Thoracic aorta (tissue), 2 donors: ENCODE measurements around the gene ACY1. TPM values are rescaled to one million over a fixed set of nuclear protein-coding genes. Genes with fewer than 3 reads are reported as not detected.

Experiments
- ATAC-seq: fragments of 150-250 bp; one replicate; pipeline ENCODE4 v1.8.0; 2017; ENCODE audit warnings: low read depth; ENCODE audit not compliant: insufficient number of reproducible peaks, low FRiP score
- DNase-seq: peaks from one replicate; pipeline ENCODE4 v3.0.0-alpha.2; 2020; ENCODE audit warnings: low spot score
- H3K27ac ChIP-seq, 2 donors: fragments of 200-600 bp; sonication (generic); 1 replicate in 1 of 2; 2 replicates in 1 of 2; pipeline ENCODE4 v1.5.1; 2016; ENCODE audit warnings: mild to moderate bottlenecking in 2 of 2, moderate library complexity in 2 of 2
- H3K27me3 ChIP-seq: fragments of 200-600 bp; sonication (generic); replicated peaks from 2 replicates; pipeline ENCODE4 v1.6.0; 2016; ENCODE audit warnings: mild to moderate bottlenecking; ENCODE audit not compliant: insufficient read depth
- H3K36me3 ChIP-seq: fragments of 200-600 bp; sonication (generic); one replicate; pipeline ENCODE4 v1.5.1; 2016
- H3K4me1 ChIP-seq, 2 donors: fragments of 200-600 bp; sonication (generic); 1 replicate in 1 of 2; 2 replicates in 1 of 2; pipeline versions ENCODE4 v1.5.1 to v1.6.0; 2016; ENCODE audit warnings: low read depth in 2 of 2, mild to moderate bottlenecking in 1 of 2; ENCODE audit not compliant: control insufficient read depth in 1 of 2
- H3K4me3 ChIP-seq: fragments of 200-600 bp; sonication (generic); 2 replicates; pipeline ENCODE4 v1.5.1; 2016; ENCODE audit warnings: mild to moderate bottlenecking
- H3K9me3 ChIP-seq: fragments of 200-600 bp; sonication (generic); 2 replicates; pipeline ENCODE4 v1.5.1; 2016
- total RNA-seq, 2 donors: library from RNA; depleted of rRNA; stranded (reverse); fragments of >200 nt; gene quantifications; one replicate each; pipeline versions ENCODE4 v1.1.0 to v1.2.3, GENCODE V29; 2016
- TF ChIP-seq, protein P1 (sequence below): fragments of 200-600 bp; sonication (generic); IDR thresholded peaks from one replicate; pipeline ENCODE4 v1.5.1; 2019; ENCODE audit warnings: antibody characterized with exemption

Gene ACY1
- total RNA-seq, 2 donors from 2014 or later = 6.1 to 12.3 TPM

GRCh38 chr3:51970606-51971300, 12.6 kb upstream of the ACY1 start:
- no peaks in the 10 kb centered on the region for H3K36me3 ChIP-seq
- no peaks in the 10 kb centered on the region for H3K27me3 ChIP-seq
- DNase-seq = no peak
- no peak overlapping the region for H3K27ac ChIP-seq
- TF ChIP-seq, protein P1, sequence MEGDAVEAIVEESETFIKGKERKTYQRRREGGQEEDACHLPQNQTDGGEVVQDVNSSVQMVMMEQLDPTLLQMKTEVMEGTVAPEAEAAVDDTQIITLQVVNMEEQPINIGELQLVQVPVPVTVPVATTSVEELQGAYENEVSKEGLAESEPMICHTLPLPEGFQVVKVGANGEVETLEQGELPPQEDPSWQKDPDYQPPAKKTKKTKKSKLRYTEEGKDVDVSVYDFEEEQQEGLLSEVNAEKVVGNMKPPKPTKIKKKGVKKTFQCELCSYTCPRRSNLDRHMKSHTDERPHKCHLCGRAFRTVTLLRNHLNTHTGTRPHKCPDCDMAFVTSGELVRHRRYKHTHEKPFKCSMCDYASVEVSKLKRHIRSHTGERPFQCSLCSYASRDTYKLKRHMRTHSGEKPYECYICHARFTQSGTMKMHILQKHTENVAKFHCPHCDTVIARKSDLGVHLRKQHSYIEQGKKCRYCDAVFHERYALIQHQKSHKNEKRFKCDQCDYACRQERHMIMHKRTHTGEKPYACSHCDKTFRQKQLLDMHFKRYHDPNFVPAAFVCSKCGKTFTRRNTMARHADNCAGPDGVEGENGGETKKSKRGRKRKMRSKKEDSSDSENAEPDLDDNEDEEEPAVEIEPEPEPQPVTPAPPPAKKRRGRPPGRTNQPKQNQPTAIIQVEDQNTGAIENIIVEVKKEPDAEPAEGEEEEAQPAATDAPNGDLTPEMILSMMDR = no peak
- H3K4me1 ChIP-seq = peaks cover 22 to 42% of the 10 kb centered on the region in 2 donors
- H3K9me3 ChIP-seq = no peaks in the 10 kb centered on the region
- ATAC-seq = no peak
- H3K4me3 ChIP-seq = no peak overlapping the region

GRCh38 chr3:51971350-51971749, 12.0 kb upstream of the ACY1 start:
- Histone ChIP-seq H3K9me3 (no peaks in the 10 kb centered on the region), H3K4me3 (no peak overlapping the region), H3K4me1 (peaks cover 16 to 38% of the 10 kb centered on the region in 2 donors), H3K27ac (no peak overlapping the region), H3K36me3 (no peaks in the 10 kb centered on the region), H3K27me3 (no peaks in the 10 kb centered on the region)
- TF ChIP-seq, protein P1 = no peak
- DNase-seq (no peak), ATAC-seq (no peak)

- TF ChIP-seq, protein P1 = peak; percentile 29
- peak; percentile 9 for ATAC-seq
- no peak for DNase-seq
These were observed 8.9 kb upstream of the ACY1 start for GRCh38 chr3:51974277-51974962.

GRCh38 chr3:51974963-51975851, 8.1 kb upstream of the ACY1 start, which contains the start of gene ABHD14A:
ABHD14A (plus strand) TSS chr3:51975064; CDS start chr3:51975136, 72 bp downstream.
- Histone ChIP-seq H3K4me1 (peaks cover 5 to 25% of the 10 kb centered on the region in 2 donors), H3K27me3 (no peaks in the 10 kb centered on the region), H3K4me3 (peak within 1 kb of the TSS; percentile 92), H3K36me3 (no peaks in the 10 kb centered on the region), H3K9me3 (no peaks in the 10 kb centered on the region), H3K27ac (peak within 1 kb of the TSS; percentile 96)
- TF ChIP-seq, protein P1 = no peak
- ATAC-seq (peak; percentile 18), DNase-seq (no peak)

More at GRCh38 chr3:51974277-51974962, 8.9 kb upstream of the ACY1 start:
- H3K27me3 ChIP-seq = no peaks in the 10 kb centered on the region
- H3K4me1 ChIP-seq = peaks cover 5 to 25% of the 10 kb centered on the region in 2 donors
- H3K27ac ChIP-seq = peak overlapping the region; percentile 96
- H3K4me3 ChIP-seq = peak overlapping the region; percentile 92
- H3K36me3 ChIP-seq = no peaks in the 10 kb centered on the region
- H3K9me3 ChIP-seq = no peaks in the 10 kb centered on the region
